HepG2 (cell line): ENCODE results near the gene NR1H2.

Experiments
- CEBPB ChIP-seq: IDR thresholded peaks from 2 replicates; pipeline ENCODE4 v1.6.1; 2011; ENCODE audit warnings: low read depth, low read length, improper control_type of control experiment, borderline replicate concordance
- POLR2AphosphoS2 ChIP-seq: IDR thresholded peaks from 2 replicates; pipeline ENCODE4 v1.6.1; 2011; ENCODE audit warnings: low read depth, low read length, improper control_type of control experiment
- RFX5 ChIP-seq: IDR thresholded peaks from 2 replicates; pipeline ENCODE4 v1.6.1; 2011; ENCODE audit warnings: low read depth, low read length, improper control_type of control experiment
- ZFAT ChIP-seq: sonication (generic); formaldehyde crosslinking; conservative IDR thresholded peaks from 2 replicates; pipeline ENCODE4 v1.8.1; 2023; ENCODE audit warnings: missing genetic modification reagents, inconsistent platforms
- ZFP41 ChIP-seq: sonication (generic); formaldehyde crosslinking; IDR thresholded peaks from 2 replicates; pipeline ENCODE4 v1.4.0; 2020; ENCODE audit warnings: mild to moderate bottlenecking, missing genetic modification reagents, borderline replicate concordance
- ZNF639 ChIP-seq: conservative IDR thresholded peaks from 2 replicates; pipeline ENCODE4 v1.6.1; 2018; ENCODE audit warnings: missing genetic modification reagents
- TF ChIP-seq, protein P1 (sequence below), 2 experiments: sonication (generic) in 1 of 2; formaldehyde crosslinking in 1 of 2; IDR thresholded peaks; 2 replicates each; pipeline versions ENCODE4 v1.4.0 to v1.6.1; 2018 to 2020; ENCODE audit warnings: missing genetic modification reagents in 2 of 2, borderline replicate concordance in 1 of 2, low read depth in 1 of 2, mild to moderate bottlenecking in 1 of 2, missing biosample characterization in 1 of 2

DNA sequence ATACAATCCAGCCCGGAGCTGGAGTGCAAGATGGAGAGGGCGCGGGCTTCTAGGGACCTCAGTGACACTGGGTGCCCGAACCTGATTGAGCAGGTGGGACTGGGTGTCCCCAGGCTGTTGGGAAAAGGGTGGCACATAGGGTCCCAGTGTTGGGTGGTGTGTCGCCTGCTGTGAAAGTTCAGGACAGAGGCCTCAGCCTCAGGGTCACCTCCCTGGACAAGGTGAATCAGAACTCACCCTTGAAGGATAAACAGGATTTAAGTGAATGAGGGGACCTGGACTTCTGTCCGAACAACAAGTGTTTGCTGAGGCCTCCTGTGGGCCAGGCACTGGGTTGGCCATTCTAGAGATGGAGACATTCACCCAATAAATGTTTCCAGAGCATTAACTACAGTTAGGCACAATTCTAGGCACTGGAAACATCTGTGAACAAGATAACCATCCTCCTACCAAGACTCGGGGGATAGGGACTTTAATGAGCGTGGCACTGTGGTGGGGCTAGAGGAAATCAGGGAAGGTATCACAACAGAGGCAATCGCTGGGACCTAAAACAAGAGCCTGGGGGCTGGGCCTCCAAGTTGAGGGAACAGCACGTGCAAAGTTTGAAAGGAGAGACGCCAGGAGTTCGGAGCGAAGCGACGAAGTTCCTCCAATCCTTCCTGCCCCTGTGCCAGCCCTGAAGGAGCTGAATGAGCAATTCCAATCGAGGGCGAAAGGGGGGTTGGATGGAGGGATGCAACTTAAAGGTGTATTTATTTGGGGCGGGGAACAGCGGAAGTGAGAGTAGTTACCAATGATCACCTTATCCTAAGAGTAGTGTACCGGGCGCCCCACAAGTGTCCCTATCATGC is 7.0 kb downstream of the NR1H2 start:
- no peak for TF ChIP-seq CEBPB
- TF ChIP-seq ZFAT (CRISPR knock-in tag) = no peak
- no peak for TF ChIP-seq ZNF639
- TF ChIP-seq, protein P1, sequence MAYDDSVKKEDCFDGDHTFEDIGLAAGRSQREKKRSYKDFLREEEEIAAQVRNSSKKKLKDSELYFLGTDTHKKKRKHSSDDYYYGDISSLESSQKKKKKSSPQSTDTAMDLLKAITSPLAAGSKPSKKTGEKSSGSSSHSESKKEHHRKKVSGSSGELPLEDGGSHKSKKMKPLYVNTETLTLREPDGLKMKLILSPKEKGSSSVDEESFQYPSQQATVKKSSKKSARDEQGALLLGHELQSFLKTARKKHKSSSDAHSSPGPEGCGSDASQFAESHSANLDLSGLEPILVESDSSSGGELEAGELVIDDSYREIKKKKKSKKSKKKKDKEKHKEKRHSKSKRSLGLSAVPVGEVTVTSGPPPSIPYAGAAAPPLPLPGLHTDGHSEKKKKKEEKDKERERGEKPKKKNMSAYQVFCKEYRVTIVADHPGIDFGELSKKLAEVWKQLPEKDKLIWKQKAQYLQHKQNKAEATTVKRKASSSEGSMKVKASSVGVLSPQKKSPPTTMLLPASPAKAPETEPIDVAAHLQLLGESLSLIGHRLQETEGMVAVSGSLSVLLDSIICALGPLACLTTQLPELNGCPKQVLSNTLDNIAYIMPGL (CRISPR knock-in tag; IDR thresholded peaks at IDR 0.05; ENCODE audit: borderline replicate concordance in 1 of 2, low read depth in 1 of 2) = no peak
- TF ChIP-seq RFX5 = no peak
- no peak for TF ChIP-seq POLR2AphosphoS2
- no peak for TF ChIP-seq ZFP41
